Smooth muscle cell (in vitro differentiated cells): Measurements from ENCODE around the gene TICAM1. TPM values are rescaled to one million over a fixed set of nuclear protein-coding genes. Genes with fewer than 3 reads are reported as not detected.

Source experiments
- DNase-seq: peaks from one replicate; lab custom pipeline; 2025; ENCODE audit not compliant: unreplicated experiment; lab: John Stamatoyannopoulos, UW
- H2AFZ ChIP-seq: fragments of 200-600 bp; sonication (generic); 2 replicates; pipeline ENCODE4 v1.6.0; 2016; ENCODE audit warnings: antibody characterized with exemption, low read depth, mild to moderate bottlenecking
- H3F3A ChIP-seq: fragments of 200-600 bp; sonication (generic); 2 replicates; pipeline ENCODE4 v1.6.0; 2017; ENCODE audit warnings: antibody characterized with exemption, low read depth
- H3K27ac ChIP-seq: fragments of 200-600 bp; sonication (generic); 2 replicates; pipeline ENCODE4 v1.5.1; 2016; ENCODE audit warnings: low read depth, mild to moderate bottlenecking
- H3K27me3 ChIP-seq: fragments of 200-600 bp; sonication (generic); 2 replicates; pipeline ENCODE4 v1.6.1; 2016; ENCODE audit warnings: low read depth, mild to moderate bottlenecking
- H3K36me3 ChIP-seq: fragments of 200-600 bp; sonication (generic); 2 replicates; pipeline ENCODE4 v1.5.1; 2016; ENCODE audit warnings: low read depth
- H3K4me1 ChIP-seq: fragments of 200-600 bp; sonication (generic); 2 replicates; pipeline ENCODE4 v1.5.1; 2016; ENCODE audit warnings: low read depth
- H3K4me2 ChIP-seq: fragments of 200-600 bp; sonication (generic); 2 replicates; pipeline ENCODE4 v1.6.0; 2016; ENCODE audit warnings: mild to moderate bottlenecking
- H3K4me3 ChIP-seq: fragments of 200-600 bp; sonication (generic); 2 replicates; pipeline ENCODE4 v1.5.1; 2016; ENCODE audit warnings: mild to moderate bottlenecking
- H3K79me2 ChIP-seq: fragments of 200-600 bp; sonication (generic); 2 replicates; pipeline ENCODE4 v1.6.0; 2016; ENCODE audit warnings: low read depth, mild to moderate bottlenecking
- H3K9ac ChIP-seq: fragments of 200-600 bp; sonication (generic); 2 replicates; pipeline ENCODE4 v1.6.0; 2016; ENCODE audit warnings: low read depth
- H3K9me3 ChIP-seq: fragments of 200-600 bp; sonication (generic); replicated peaks from 2 replicates; pipeline ENCODE4 v1.5.1; 2016; ENCODE audit warnings: low read depth
- H4K20me1 ChIP-seq: fragments of 200-600 bp; sonication (generic); 2 replicates; pipeline ENCODE4 v1.6.0; 2016; ENCODE audit warnings: low read depth
- CTCF ChIP-seq: fragments of 200-600 bp; sonication (generic); IDR thresholded peaks from 2 replicates; pipeline ENCODE4 v1.5.1; 2017; ENCODE audit warnings: borderline replicate concordance, mild to moderate bottlenecking, antibody characterized with exemption; ENCODE audit not compliant: insufficient read depth, poor library complexity, severe bottlenecking
- WGBS: methylation state at CpG from one replicate; pipeline ENCODE4 v1.1.7; 2016; ENCODE audit warnings: low lambda C conversion rate; 5-methylcytosine and 5-hydroxymethylcytosine counted together
- polyA plus RNA-seq: library from polyadenylated mRNA; unstranded; fragments of >200 nt; fragmentation: Nextera tagmentation; extraction: Ambion mirVana; gene quantifications from 2 replicates; pipeline ENCODE4 v1.2.1, GENCODE V29; 2016
- total RNA-seq: library from RNA; depleted of rRNA; stranded (reverse); fragments of >200 nt; gene quantifications from 2 replicates; pipeline ENCODE4 v1.2.3, GENCODE V29; 2014

The TICAM1 gene
- total and polyA plus RNA-seq, 2 experiments from 2014 or later: 3.5 to 13.9 TPM

DNA sequence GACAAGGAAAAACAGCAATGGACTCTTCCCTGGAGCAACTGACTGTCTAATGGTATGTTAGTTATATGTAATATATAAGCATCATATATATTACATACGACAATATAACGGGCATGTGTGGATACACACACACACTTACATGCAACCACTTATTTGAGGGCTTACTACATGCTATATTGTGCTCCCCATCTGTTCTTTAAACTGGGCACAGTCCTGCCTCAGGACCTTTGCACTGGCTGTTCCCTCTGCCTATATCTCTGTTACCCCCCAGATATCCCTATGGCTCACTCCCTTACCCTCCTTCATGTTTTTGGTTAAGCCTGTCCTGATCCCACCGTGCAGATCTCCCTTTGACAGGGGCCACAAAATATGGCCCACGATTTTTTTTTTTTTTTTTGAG lies 10.2 kb downstream of the TICAM1 start:
- peaks cover under 1% of the 10 kb centered on the region for H3K79me2 ChIP-seq
- 95% methylated on average over 4 of the region's 4 CpGs for WGBS

DNA sequence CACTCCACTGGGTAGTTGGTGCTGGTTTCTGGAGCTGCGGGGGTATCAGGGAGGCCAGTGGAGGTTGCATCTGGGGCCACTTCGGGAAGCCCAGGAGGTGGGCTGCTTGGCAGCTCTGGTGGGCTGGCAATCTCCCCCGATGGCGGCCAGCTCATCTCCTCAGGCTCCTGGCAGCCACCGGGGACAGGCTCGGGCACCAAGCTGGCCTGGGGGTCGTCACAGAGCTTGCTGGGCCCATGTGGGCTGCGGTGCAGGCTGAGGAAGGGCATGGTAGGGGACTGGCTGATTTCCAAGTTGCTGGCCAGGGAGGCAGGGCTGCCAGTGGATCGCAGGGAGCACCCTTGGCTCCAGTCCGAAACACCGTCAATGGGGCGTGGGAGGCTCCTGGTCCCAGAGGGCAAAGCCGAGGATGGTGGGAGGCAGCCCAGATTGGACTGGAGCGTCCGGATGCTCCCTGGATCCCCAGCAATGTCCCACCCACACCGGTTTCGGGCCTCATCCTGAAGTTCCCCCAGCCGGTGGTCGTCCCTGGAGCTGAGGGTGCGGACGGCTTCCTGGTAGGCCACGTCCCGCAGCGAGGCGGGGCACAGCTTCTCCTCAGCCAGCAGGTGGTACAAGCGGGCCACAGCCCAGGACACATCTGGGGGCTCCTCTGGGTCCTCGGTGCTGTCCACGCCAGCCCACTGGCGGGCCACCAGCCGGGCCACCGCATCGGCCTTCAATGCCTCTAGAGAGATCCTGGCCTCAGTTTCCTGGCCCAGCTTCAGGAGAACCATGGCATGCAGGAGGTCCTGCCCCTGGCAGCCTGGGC lies 13.8 kb downstream of the TICAM1 start:
- H3K36me3 ChIP-seq: no peaks in the 10 kb centered on the region
- H3K9ac ChIP-seq: no peak overlapping the region
- no peaks in the 10 kb centered on the region for H3K4me1 ChIP-seq
- no peak overlapping the region for H3K4me2 ChIP-seq
- H3F3A ChIP-seq: peaks cover 14% of the 10 kb centered on the region
- no peak overlapping the region for H2AFZ ChIP-seq
- no peaks in the 10 kb centered on the region for H3K9me3 ChIP-seq
- no peaks in the 10 kb centered on the region for H4K20me1 ChIP-seq
- H3K79me2 ChIP-seq: no peaks in the 10 kb centered on the region
- H3K27me3 ChIP-seq: no peaks in the 10 kb centered on the region
- no peak overlapping the region for H3K4me3 ChIP-seq
- no peak for TF ChIP-seq CTCF
- no peak overlapping the region for H3K27ac ChIP-seq
- DNase-seq: no peak
- 95% methylated on average over 27 of the region's 32 CpGs for WGBS

More for the DNA sequence above, 10.2 kb downstream of the TICAM1 start:
- H2AFZ ChIP-seq: no peak overlapping the region
- H3K4me1 ChIP-seq: no peaks in the 10 kb centered on the region
- no peak for DNase-seq
- no peaks in the 10 kb centered on the region for H3F3A ChIP-seq
- no peaks in the 10 kb centered on the region for H3K9me3 ChIP-seq
- H3K27ac ChIP-seq: no peak overlapping the region
- no peak overlapping the region for H3K4me2 ChIP-seq
- H3K9ac ChIP-seq: no peak overlapping the region
- no peak for TF ChIP-seq CTCF
- H4K20me1 ChIP-seq: peaks cover 13% of the 10 kb centered on the region
- no peaks in the 10 kb centered on the region for H3K27me3 ChIP-seq
- no peak overlapping the region for H3K4me3 ChIP-seq
- no peaks in the 10 kb centered on the region for H3K36me3 ChIP-seq

GRCh38 chr19:4816950-4817278 lies 14.6 kb downstream of the TICAM1 start:
- no peak for TF ChIP-seq CTCF
- no peak overlapping the region for H3K4me3 ChIP-seq
- no peak overlapping the region for H3K4me2 ChIP-seq
- H3K4me1 ChIP-seq: no peaks in the 10 kb centered on the region
- H3K36me3 ChIP-seq: no peaks in the 10 kb centered on the region
- H3K27me3 ChIP-seq: no peaks in the 10 kb centered on the region
- peaks cover 18% of the 10 kb centered on the region for H3F3A ChIP-seq
- DNase-seq: no peak
- H2AFZ ChIP-seq: no peak overlapping the region
- WGBS: 98% methylated on average over 16 of the region's 16 CpGs
- no peaks in the 10 kb centered on the region for H4K20me1 ChIP-seq
- no peaks in the 10 kb centered on the region for H3K79me2 ChIP-seq
- H3K27ac ChIP-seq: no peak overlapping the region
- no peaks in the 10 kb centered on the region for H3K9me3 ChIP-seq
- H3K9ac ChIP-seq: no peak overlapping the region
